ENCODE measurements around the gene WDR70.

WDR70 gene

DNA sequence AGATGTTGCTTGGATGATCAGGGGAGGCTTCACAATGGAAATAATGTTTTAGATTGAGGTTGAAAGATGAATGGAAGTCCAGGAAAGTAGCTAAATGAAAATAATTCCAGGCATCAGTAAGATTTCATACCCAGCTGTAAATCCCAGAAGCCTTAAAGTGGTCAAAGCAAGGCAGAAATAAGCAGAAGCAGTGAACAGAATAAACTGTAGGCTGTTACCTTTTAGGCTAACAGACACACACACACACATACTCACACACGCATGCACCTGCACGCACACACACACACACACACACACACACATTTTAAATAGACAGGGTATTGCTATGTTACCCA lies 175.3 kb downstream of the WDR70 start:
- no peaks in the 10 kb centered on the region for H3K79me2 ChIP-seq (ENCODE audit: insufficient read depth, low read length)
- TF ChIP-seq EZH2phosphoT487 (IDR thresholded peaks at IDR 0.05; ENCODE audit: borderline replicate concordance), result no peak
- TF ChIP-seq, protein P1, sequence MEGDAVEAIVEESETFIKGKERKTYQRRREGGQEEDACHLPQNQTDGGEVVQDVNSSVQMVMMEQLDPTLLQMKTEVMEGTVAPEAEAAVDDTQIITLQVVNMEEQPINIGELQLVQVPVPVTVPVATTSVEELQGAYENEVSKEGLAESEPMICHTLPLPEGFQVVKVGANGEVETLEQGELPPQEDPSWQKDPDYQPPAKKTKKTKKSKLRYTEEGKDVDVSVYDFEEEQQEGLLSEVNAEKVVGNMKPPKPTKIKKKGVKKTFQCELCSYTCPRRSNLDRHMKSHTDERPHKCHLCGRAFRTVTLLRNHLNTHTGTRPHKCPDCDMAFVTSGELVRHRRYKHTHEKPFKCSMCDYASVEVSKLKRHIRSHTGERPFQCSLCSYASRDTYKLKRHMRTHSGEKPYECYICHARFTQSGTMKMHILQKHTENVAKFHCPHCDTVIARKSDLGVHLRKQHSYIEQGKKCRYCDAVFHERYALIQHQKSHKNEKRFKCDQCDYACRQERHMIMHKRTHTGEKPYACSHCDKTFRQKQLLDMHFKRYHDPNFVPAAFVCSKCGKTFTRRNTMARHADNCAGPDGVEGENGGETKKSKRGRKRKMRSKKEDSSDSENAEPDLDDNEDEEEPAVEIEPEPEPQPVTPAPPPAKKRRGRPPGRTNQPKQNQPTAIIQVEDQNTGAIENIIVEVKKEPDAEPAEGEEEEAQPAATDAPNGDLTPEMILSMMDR (conservative IDR thresholded peaks at IDR 0.05; ENCODE audit: low read length), result no peak
- H3K4me3 ChIP-seq (ENCODE audit: low read length, poor library complexity, severe bottlenecking), result peak overlapping the region; percentile 72

DNA sequence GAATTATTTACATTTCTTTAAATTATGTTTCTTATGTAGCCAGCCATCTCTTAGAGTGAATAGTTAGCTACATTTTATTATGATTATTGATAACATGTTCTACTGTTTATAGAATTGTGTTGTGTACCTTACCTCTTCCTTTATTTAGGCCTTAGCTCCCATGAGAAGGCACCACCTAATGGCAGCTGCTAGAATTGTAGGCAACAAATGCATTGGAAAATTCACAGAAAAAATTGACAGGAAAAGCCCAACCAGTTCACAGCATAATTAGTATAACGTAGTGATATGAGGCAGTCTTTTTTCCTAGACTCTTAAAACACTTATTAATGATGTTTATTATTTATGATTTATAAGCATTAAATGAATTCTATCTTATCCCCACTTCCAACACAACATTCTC lies 175.8 kb downstream of the WDR70 start:
- H3K9me2 ChIP-seq (replicated peaks; ENCODE audit: low read depth, low read length), result no peaks in the 10 kb centered on the region
- H3K4me3 ChIP-seq (ENCODE audit: low read length, poor library complexity, severe bottlenecking), result peak overlapping the region; percentile 72
- no peaks in the 10 kb centered on the region for H3K27me3 ChIP-seq (ENCODE audit: insufficient read depth, low read length, poor library complexity, severe bottlenecking)
- no peak overlapping the region for H2AFZ ChIP-seq (ENCODE audit: low read length)
- H3K4me1 ChIP-seq (ENCODE audit: insufficient read depth, low read length, poor library complexity, severe bottlenecking), result peaks cover 34% of the 10 kb centered on the region
- H3K4me2 ChIP-seq (ENCODE audit: low read depth, low read length, poor library complexity, severe bottlenecking), result peak overlapping the region; percentile 86
- H4K20me1 ChIP-seq (ENCODE audit: insufficient read depth, low read length, poor library complexity, severe bottlenecking), result no peaks in the 10 kb centered on the region
- no peaks in the 10 kb centered on the region; the same call in 1 of the 2 replicates for H3K36me3 ChIP-seq (ENCODE audit: insufficient read depth, low read length)
- H3K79me2 ChIP-seq (ENCODE audit: insufficient read depth, low read length), result no peaks in the 10 kb centered on the region
- peaks cover 16% of the 10 kb centered on the region; the same call in 1 of the 2 replicates for H3K9me3 ChIP-seq (ENCODE audit: insufficient read depth, low read depth, low read length)
- no peak overlapping the region for H3K9ac ChIP-seq (ENCODE audit: low read depth, low read length, poor library complexity, severe bottlenecking)
- TF ChIP-seq, protein P1 (conservative IDR thresholded peaks at IDR 0.05; ENCODE audit: low read length), result peak; percentile 46
- no peak for TF ChIP-seq EZH2phosphoT487 (IDR thresholded peaks at IDR 0.05; ENCODE audit: borderline replicate concordance)
- H3F3A ChIP-seq (ENCODE audit: low read depth), result peaks cover 28% of the 10 kb centered on the region

More for the DNA sequence above, 175.3 kb downstream of the WDR70 start:
- Histone ChIP-seq H3K27me3 (ENCODE audit: insufficient read depth, low read length, poor library complexity, severe bottlenecking) (no peaks in the 10 kb centered on the region), H2AFZ (ENCODE audit: low read length) (no peak overlapping the region), H3K4me1 (ENCODE audit: insufficient read depth, low read length, poor library complexity, severe bottlenecking) (peaks cover 34% of the 10 kb centered on the region), H3K9me3 (ENCODE audit: insufficient read depth, low read depth, low read length) (peaks cover 16% of the 10 kb centered on the region; the same call in 1 of the 2 replicates), H4K20me1 (ENCODE audit: insufficient read depth, low read length, poor library complexity, severe bottlenecking) (no peaks in the 10 kb centered on the region), H3K36me3 (ENCODE audit: insufficient read depth, low read length) (no peaks in the 10 kb centered on the region; the same call in 1 of the 2 replicates), H3K9ac (ENCODE audit: low read depth, low read length, poor library complexity, severe bottlenecking) (no peak overlapping the region), H3K9me2 (replicated peaks; ENCODE audit: low read depth, low read length) (no peaks in the 10 kb centered on the region), H3F3A (ENCODE audit: low read depth) (peaks cover 28% of the 10 kb centered on the region), H3K4me2 (ENCODE audit: low read depth, low read length, poor library complexity, severe bottlenecking) (peak overlapping the region; percentile 86)

DNA sequence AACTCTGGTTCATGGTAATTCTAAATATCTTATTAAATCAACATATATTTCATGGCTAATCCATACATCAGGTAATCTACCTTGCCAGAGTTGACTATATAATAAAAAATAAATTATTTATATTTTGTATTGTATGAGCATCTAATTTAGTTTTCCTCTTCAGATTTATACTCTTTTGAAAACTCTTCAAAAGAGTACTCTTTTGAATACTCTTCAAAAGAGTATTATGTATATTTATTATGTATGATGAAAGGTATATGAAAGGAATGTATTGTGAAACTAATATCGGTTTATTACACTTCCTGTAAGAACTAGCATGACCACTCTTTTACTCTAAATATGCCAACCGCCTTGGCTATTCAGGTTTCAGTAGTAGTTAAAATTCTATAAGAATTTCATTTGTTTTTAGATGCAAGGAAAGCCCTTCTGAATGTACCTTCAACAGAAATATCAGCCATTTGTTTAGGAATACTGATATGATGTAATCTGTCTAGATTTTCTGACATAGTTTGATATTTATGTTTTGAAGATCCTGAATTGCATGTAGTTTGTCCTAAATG lies 178.7 kb downstream of the WDR70 start:
- no peaks in the 10 kb centered on the region for H4K20me1 ChIP-seq (ENCODE audit: insufficient read depth, low read length, poor library complexity, severe bottlenecking)
- peaks cover 16% of the 10 kb centered on the region; the same call in 1 of the 2 replicates for H3K9me3 ChIP-seq (ENCODE audit: insufficient read depth, low read depth, low read length)
- no peak overlapping the region for H2AFZ ChIP-seq (ENCODE audit: low read length)
- H3K36me3 ChIP-seq (ENCODE audit: insufficient read depth, low read length), result no peaks in the 10 kb centered on the region; the same call in 1 of the 2 replicates
- no peaks in the 10 kb centered on the region for H3K27me3 ChIP-seq (ENCODE audit: insufficient read depth, low read length, poor library complexity, severe bottlenecking)
- peaks cover 20% of the 10 kb centered on the region for H3F3A ChIP-seq (ENCODE audit: low read depth)
- H3K79me2 ChIP-seq (ENCODE audit: insufficient read depth, low read length), result no peaks in the 10 kb centered on the region
- H3K4me2 ChIP-seq (ENCODE audit: low read depth, low read length, poor library complexity, severe bottlenecking), result no peak overlapping the region
- TF ChIP-seq, protein P1 (conservative IDR thresholded peaks at IDR 0.05; ENCODE audit: low read length), result no peak
- no peak for TF ChIP-seq EZH2phosphoT487 (IDR thresholded peaks at IDR 0.05; ENCODE audit: borderline replicate concordance)
- H3K4me3 ChIP-seq (ENCODE audit: low read length, poor library complexity, severe bottlenecking), result no peak overlapping the region
- no peak overlapping the region for H3K9ac ChIP-seq (ENCODE audit: low read depth, low read length, poor library complexity, severe bottlenecking)
- H3K9me2 ChIP-seq (replicated peaks; ENCODE audit: low read depth, low read length), result no peaks in the 10 kb centered on the region
- peaks cover 17% of the 10 kb centered on the region for H3K4me1 ChIP-seq (ENCODE audit: insufficient read depth, low read length, poor library complexity, severe bottlenecking)

Data from Loucy (cell line).